Measurements from ENCODE around the gene HPDL. TPM values are rescaled to one million over a fixed set of nuclear protein-coding genes. Genes with fewer than 3 reads are reported as not detected.

Gene HPDL
- total RNA-seq, result 1.3 TPM

DNA sequence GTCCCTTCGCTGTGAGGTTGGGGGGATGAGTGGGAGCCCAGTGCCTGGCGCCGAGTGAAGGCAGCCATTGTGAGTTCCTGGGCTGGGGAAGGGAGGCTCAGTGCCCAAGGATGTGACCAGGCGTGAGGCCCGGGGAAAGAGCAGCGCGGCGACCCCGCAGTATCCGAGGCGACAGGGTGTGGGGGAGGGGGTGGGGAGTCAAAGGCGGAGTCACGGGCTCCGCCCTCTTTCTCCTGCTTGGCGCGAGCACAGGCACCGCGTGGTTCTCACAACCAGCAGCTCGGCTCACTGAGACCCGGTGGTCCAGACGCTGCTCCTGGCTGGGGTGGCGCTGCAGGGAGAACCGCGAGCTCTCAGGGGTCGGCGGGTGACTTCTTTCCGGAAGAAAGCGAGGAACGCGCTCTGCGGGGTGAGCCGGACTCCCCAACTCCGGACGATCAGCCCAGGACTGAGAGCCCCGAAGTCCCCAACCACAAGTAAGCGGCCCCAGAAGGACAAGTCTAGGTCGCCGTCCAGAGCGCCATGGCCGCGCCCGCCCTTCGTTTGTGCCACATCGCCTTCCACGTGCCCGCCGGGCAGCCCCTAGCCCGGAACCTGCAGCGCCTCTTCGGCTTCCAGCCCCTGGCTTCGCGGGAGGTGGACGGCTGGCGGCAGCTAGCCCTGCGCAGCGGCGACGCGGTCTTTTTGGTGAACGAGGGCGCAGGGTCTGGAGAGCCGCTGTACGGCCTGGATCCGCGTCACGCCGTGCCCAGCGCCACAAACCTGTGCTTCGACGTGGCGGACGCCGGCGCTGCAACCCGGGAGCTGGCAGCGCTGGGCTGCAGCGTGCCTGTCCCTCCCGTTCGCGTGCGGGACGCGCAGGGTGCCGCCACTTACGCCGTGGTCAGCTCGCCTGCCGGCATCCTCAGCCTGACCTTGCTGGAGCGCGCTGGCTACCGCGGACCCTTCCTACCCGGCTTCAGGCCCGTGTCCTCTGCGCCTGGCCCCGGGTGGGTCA lies at the start of gene HPDL:
HPDL (plus strand) TSS at position 269 of the 997 bp plus-strand sequence; CDS start at position 523, 254 bp downstream.

DNA sequence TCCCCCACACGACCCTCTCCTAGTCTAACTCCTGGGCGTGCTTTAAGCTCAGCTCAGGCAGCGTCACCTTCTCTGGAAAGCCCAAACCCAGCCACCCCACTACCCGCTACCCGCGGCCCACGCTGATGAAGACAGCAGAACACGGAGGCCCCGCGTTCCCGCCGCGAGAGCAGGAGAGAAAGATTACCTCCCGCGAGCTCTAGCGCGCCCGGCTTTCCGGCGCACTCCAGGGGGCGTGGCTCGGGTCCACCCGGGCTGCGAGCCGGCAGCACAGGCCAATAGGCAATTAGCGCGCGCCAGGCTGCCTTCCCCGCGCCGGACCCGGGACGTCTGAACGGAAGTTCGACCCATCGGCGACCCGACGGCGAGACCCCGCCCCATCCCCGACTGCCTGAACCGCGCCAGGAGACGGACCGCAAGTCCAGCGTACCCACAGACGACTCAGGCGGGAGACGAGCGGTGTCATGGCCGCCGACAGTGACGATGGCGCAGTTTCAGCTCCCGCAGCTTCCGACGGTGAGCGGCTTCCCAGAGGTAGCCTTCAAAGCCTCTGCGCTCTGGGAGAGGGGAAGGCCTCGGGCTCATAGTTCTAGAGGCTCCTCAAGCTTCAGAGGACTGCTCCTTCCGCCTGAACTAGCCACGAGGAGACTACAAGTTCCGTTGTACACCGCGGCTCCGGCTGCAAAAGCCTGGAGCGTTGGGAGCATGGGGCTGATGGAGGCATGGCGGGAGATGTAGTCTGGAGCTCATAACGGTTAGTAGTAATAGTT lies 13.3 kb downstream of the HPDL start, which contains the start of the genes MUTYH and TOE1:
MUTYH (minus strand) TSS at position 652 of the 770 bp plus-strand sequence. CDS start 5,935 bp downstream, outside the sequence.
TOE1 (plus strand) TSS at position 382 of the 770 bp plus-strand sequence; CDS start at position 465, 83 bp downstream.

Other genes with a start within 250 kb of the HPDL start
- gene ZSWIM5, start 120.3 kb upstream of the HPDL start, total RNA-seq, result 38.8 TPM
- 5.9 TPM for gene TOE1, start 13.3 kb downstream of the HPDL start, total RNA-seq
- gene MUTYH, start 13.5 kb downstream of the HPDL start, total RNA-seq, result 33.5 TPM
- gene TESK2, start 164.3 kb downstream of the HPDL start, total RNA-seq, result 1.6 TPM
- 0.63 TPM for gene CCDC163, start 173.2 kb downstream of the HPDL start, total RNA-seq
- gene MMACHC, start 173.4 kb downstream of the HPDL start, total RNA-seq, result 2.8 TPM
- gene PRDX1, start 195.0 kb downstream of the HPDL start, total RNA-seq, result 128 TPM
- 68.9 TPM for gene AKR1A1, start 223.9 kb downstream of the HPDL start, total RNA-seq